ENCODE measurements around the gene PLXND1.

- TF ChIP-seq POLR2A (IDR thresholded peaks at IDR 0.05; ENCODE audit: extremely low read depth, insufficient read length), result no peak
- TF ChIP-seq CTCF (IDR thresholded peaks at IDR 0.05; ENCODE audit: low read depth, low read length), result no peak
- TF ChIP-seq MAX (IDR thresholded peaks at IDR 0.05; ENCODE audit: low read depth, low read length), result no peak
- TF ChIP-seq MYC (IDR thresholded peaks at IDR 0.05; ENCODE audit: low read depth, low read length), result no peak
These were observed 63.2 kb downstream of the PLXND1 start, which contains the start of gene H1-8 for GRCh38 chr3:129543156-129543790.

Measured in NB4 (cell line).